Stomach (tissue), 4 donors: ENCODE results near the gene TMEM91.

Experiments used
- POLR2A ChIP-seq, 4 donors: fragments of 450-650 bp; IDR thresholded peaks; one replicate each; pipeline ENCODE4 v1.6.1; 2016; ENCODE audit warnings: antibody characterized with exemption in 4 of 4, control low read depth in 2 of 4, mild to moderate bottlenecking in 1 of 4, moderate library complexity in 1 of 4
- TF ChIP-seq, protein P1 (sequence below), 7 experiments: fragments of 450-650 bp in 4 of 7; fragments of 200-600 bp in 3 of 7; sonication (generic) in 3 of 7; IDR thresholded peaks; one replicate each; pipeline ENCODE4 v1.5.1; 2016 to 2019; ENCODE audit warnings: antibody characterized with exemption in 7 of 7, control low read depth in 2 of 7, mild to moderate bottlenecking in 1 of 7

DNA sequence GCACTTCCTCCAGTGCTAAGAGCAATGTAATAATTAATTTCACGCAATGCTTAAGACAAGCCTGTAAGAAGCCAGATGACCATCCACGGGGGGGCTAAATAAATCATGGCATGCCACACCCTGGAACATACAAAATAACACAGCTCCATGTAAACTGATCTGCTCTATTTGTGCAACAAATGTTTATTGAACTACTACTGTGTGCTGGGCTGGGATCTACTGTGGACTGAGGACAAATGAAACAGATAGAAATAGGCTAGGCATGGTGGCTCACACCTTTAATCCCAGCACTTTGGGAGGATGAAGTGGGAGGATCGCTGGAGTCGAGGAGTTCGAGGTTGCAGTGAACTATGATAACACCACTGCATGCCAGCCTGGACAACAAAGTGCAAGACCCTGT, 43.9 kb upstream of the TMEM91 start:
- TF ChIP-seq, protein P1, sequence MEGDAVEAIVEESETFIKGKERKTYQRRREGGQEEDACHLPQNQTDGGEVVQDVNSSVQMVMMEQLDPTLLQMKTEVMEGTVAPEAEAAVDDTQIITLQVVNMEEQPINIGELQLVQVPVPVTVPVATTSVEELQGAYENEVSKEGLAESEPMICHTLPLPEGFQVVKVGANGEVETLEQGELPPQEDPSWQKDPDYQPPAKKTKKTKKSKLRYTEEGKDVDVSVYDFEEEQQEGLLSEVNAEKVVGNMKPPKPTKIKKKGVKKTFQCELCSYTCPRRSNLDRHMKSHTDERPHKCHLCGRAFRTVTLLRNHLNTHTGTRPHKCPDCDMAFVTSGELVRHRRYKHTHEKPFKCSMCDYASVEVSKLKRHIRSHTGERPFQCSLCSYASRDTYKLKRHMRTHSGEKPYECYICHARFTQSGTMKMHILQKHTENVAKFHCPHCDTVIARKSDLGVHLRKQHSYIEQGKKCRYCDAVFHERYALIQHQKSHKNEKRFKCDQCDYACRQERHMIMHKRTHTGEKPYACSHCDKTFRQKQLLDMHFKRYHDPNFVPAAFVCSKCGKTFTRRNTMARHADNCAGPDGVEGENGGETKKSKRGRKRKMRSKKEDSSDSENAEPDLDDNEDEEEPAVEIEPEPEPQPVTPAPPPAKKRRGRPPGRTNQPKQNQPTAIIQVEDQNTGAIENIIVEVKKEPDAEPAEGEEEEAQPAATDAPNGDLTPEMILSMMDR (IDR thresholded peaks at IDR 0.05): no peak
- no peak for TF ChIP-seq POLR2A (IDR thresholded peaks at IDR 0.05)
